DND-41 (cell line): ENCODE data around the gene SLC10A7.

Experiments used
- EZH2 ChIP-seq: IDR thresholded peaks from 3 replicates; pipeline ENCODE4 v1.6.1; 2012; ENCODE audit warnings: borderline replicate concordance, low read depth, mild to moderate bottlenecking, moderate library complexity, low read length, inconsistent platforms; ENCODE audit not compliant: severe bottlenecking
- TF ChIP-seq, protein P1 (sequence below): IDR thresholded peaks from 2 replicates; pipeline ENCODE4 v1.5.1; 2012; ENCODE audit warnings: borderline replicate concordance, low read length, moderate library complexity, mild to moderate bottlenecking; ENCODE audit not compliant: poor library complexity, severe bottlenecking; ENCODE audit errors: extremely low read depth

GRCh38 chr4:146417822-146418221 is 103.9 kb downstream of the SLC10A7 start:
- TF ChIP-seq, protein P1, sequence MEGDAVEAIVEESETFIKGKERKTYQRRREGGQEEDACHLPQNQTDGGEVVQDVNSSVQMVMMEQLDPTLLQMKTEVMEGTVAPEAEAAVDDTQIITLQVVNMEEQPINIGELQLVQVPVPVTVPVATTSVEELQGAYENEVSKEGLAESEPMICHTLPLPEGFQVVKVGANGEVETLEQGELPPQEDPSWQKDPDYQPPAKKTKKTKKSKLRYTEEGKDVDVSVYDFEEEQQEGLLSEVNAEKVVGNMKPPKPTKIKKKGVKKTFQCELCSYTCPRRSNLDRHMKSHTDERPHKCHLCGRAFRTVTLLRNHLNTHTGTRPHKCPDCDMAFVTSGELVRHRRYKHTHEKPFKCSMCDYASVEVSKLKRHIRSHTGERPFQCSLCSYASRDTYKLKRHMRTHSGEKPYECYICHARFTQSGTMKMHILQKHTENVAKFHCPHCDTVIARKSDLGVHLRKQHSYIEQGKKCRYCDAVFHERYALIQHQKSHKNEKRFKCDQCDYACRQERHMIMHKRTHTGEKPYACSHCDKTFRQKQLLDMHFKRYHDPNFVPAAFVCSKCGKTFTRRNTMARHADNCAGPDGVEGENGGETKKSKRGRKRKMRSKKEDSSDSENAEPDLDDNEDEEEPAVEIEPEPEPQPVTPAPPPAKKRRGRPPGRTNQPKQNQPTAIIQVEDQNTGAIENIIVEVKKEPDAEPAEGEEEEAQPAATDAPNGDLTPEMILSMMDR, result no peak
- TF ChIP-seq EZH2, result no peak
